Kidney tubule cell (primary cell): Measurements from ENCODE around the gene GOLGA8F.
"Not testable (repeated sequence)": the region's sequence is repeated elsewhere in the genome, so short reads cannot be mapped to it uniquely, and the experiment has no call there.

Experiments
- DNase-seq: peaks from one replicate; pipeline ENCODE4 v3.0.0-alpha.2; 2018; ENCODE audit warnings: low spot score

The GOLGA8F gene, protein sequence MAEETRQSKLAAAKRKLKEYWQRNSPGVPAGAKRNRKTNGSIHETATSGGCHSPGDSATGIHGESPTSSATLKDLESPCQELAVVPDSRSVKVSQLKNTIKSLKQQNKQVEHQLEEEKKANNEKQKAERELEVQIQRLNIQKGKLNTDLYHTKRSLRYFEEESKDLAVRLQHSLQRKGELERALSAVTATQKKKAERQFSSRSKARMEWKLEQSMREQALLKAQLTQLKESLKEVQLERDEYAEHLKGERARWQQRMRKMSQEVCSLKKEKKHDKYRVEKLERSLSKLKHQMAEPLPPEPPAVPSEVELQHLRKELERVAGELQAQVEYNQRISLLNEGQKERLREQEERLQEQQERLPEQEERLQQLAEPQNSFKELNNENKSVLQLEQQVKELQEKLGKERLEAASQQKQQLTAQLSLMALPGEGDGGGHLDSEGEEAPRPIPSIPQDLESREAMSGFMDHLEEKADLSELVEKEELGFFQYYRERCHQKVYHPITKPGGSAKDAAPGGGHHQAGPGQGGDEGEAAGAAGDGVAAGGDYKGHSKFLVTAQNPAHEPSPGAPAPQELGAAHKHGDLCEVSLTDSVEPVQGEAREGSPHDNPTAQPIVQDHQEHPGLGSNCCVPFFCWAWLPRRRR

DNA sequence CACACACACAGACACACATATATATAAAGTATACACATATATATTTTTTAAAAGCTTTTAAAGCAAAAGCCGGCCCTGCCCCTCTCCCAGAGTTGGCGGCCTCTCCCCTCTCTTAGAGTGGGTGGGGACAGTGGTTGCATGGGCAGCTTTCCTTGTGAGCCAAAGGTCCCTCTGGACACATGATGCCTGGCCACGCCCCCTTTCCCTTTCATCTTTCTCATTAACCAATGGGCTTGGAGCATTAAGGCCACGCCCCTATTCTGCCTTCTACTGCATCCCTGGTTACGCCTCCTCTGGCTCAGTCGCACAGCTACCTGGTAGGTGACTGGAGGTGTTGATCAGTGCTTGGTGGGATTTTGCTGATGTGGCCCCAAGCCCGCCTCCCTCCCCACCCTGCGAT, at the start of gene GOLGA8F:
TSS of gene GOLGA8F (plus strand) at position 301 of the 400 bp plus-strand sequence. CDS start at position 399, 98 bp downstream.
- DNase-seq, result not testable (repeated sequence)

DNA sequence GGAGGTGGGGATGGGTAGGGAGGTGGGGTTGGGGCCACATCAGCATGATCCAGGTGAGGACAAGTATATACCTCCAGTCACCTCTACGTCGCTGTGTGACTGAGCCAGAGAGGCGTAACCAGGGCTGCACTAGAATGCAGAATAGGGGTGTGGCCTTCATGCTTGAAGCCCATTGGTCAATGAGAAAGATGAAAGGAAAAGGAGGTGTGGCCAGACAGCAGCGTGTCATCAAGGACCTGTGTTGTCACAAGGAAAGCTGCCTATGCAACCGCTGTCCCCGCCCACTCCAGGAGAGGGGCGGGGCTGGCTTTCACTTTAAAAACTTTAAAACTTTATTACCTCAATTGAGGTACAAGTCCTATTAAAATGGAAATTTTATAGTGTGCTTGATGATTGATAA, 20.5 kb upstream of the GOLGA8F start, which contains the start of gene GOLGA6L24:
TSS of gene GOLGA6L24 (minus strand) at position 101 of the 400 bp plus-strand sequence. CDS start at position 40, 61 bp downstream.
- DNase-seq, result not testable (repeated sequence)

GRCh38 chr15:28365502-28365901, 13.0 kb upstream of the GOLGA8F start:
- DNase-seq, result not testable (repeated sequence)

GRCh38 chr15:28380053-28380452, 1.6 kb downstream of the GOLGA8F start:
- not testable (repeated sequence) for DNase-seq

GRCh38 chr15:28396022-28396421, 17.6 kb downstream of the GOLGA8F start:
- not testable (repeated sequence) for DNase-seq

DNA sequence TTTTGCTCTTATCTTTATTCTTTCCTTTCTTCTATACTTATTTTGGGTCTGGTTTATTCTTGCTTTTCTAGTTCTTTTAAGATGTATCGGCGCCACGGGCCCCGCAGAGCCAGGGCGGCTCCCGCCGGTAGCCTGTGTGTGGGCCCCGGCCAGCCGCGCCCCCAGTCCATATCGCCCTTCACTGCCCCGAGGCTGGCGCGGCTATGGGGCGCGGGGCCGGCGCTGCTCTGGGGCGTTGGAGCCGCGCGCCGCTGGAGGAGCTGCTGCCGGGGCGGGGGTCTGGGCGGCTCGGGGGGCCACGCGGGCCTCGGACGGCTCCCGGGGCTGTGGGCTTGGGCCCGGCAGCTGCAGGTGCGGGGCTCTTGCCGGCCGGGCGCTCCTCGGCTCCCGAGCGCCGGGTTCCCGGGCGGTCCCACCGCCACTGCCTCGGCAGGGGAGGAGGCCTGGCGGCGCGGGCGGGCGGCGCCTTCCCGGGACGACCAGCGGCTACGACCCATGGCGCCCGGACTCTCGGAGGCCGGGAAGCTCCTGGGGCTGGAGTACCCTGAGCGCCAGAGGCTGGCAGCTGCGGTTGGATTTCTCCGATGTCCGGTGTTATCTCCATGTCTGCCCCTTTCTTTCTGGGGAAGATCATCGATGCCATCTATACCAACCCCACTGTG, 24.4 kb downstream of the GOLGA8F start:
- DNase-seq, result not testable (repeated sequence)

- peak; percentile 0 for DNase-seq
Measured at GRCh38 chr15:28420470-28420869, 42.0 kb downstream of the GOLGA8F start.

GRCh38 chr15:28435594-28435993, 57.1 kb downstream of the GOLGA8F start:
- DNase-seq, result not testable (repeated sequence)
